WTC11 (cell line): ENCODE data around the gene RBP2. TPM values are rescaled to one million over a fixed set of nuclear protein-coding genes. Genes with fewer than 3 reads are reported as not detected.

Experiments
- ATAC-seq: fragments of 200-7000 bp; cut with Tn5 transposase; 2 replicates; pipeline ENCODE4 v1.10.0; 2021; ENCODE audit warnings: mild to moderate bottlenecking, moderate library complexity
- CTCF ChIA-PET: fragments of 300-600 bp; sonication (Branson Sonifier 250); formaldehyde crosslinking; loops from one replicate; lab custom pipeline; 2021; ENCODE audit warnings: antibody characterized with exemption; lab: Charles Lee
- POLR2A ChIA-PET: fragments of 350-600 bp; sonication (Branson Sonifier 250); formaldehyde crosslinking; loops from one replicate; lab custom pipeline; 2021; ENCODE audit warnings: antibody characterized with exemption; lab: Charles Lee
- DNase-seq: peaks from one replicate; pipeline ENCODE4 v3.0.0; 2021; ENCODE audit warnings: low spot score
- H3K27ac Mint-ChIP-seq: 2 replicates; pipeline ENCODE4 v1.8.0; 2021; ENCODE audit warnings: mixed read lengths
- H3K27me3 Mint-ChIP-seq: 2 replicates; pipeline ENCODE4 v1.8.0; 2021; ENCODE audit warnings: low read depth, mild to moderate bottlenecking, moderate library complexity, mixed read lengths
- H3K36me3 Mint-ChIP-seq: 2 replicates; pipeline ENCODE4 v1.8.0; 2021; ENCODE audit warnings: mixed read lengths
- H3K4me1 Mint-ChIP-seq: 2 replicates; pipeline ENCODE4 v1.8.0; 2022; ENCODE audit warnings: mixed read lengths
- H3K4me3 Mint-ChIP-seq: 2 replicates; pipeline ENCODE4 v1.8.0; 2021; ENCODE audit warnings: mild to moderate bottlenecking, moderate library complexity, mixed read lengths
- H3K9me3 Mint-ChIP-seq: 2 replicates; pipeline ENCODE4 v1.8.0; 2021; ENCODE audit warnings: mixed read lengths
- IRF2 ChIP-seq: sonication (generic); formaldehyde crosslinking; IDR thresholded peaks from 2 replicates; pipeline ENCODE4 v1.8.0; 2022; ENCODE audit warnings: low read depth, missing genetic modification reagents, borderline replicate concordance
- KAT7 ChIP-seq: sonication (generic); formaldehyde crosslinking; IDR thresholded peaks from 2 replicates; pipeline ENCODE4 v1.8.1; 2023; ENCODE audit warnings: missing genetic modification reagents, mild to moderate bottlenecking, borderline replicate concordance
- NFYB ChIP-seq: sonication (generic); formaldehyde crosslinking; conservative IDR thresholded peaks from 2 replicates; pipeline ENCODE4 v1.8.0; 2022; ENCODE audit warnings: low read depth, missing genetic modification reagents
- NR1H2 ChIP-seq: sonication (generic); formaldehyde crosslinking; IDR thresholded peaks from 2 replicates; pipeline ENCODE4 v1.9.0; 2021; ENCODE audit warnings: mild to moderate bottlenecking, moderate library complexity, missing genetic modification reagents
- RORB ChIP-seq: fragments of 250-450 bp; sonication (Bioruptor Pico); IDR thresholded peaks from 2 replicates; pipeline ENCODE4 v1.9.0; 2021; ENCODE audit warnings: mild to moderate bottlenecking
- SMAD4 ChIP-seq: sonication (generic); formaldehyde crosslinking; IDR thresholded peaks from 2 replicates; pipeline ENCODE4 v1.8.0; 2022; ENCODE audit warnings: mild to moderate bottlenecking, missing genetic modification reagents
- ZNF219 ChIP-seq: sonication (generic); formaldehyde crosslinking; IDR thresholded peaks from 2 replicates; pipeline ENCODE4 v1.8.0; 2023; ENCODE audit warnings: missing genetic modification reagents, mild to moderate bottlenecking, borderline replicate concordance
- total RNA-seq: library from RNA; stranded (reverse); gene quantifications from 3 replicates; pipeline ENCODE4 v1.2.3, GENCODE V29; 2021
- TF ChIP-seq, protein P1 (sequence below): sonication (generic); formaldehyde crosslinking; IDR thresholded peaks from 2 replicates; pipeline ENCODE4 v1.8.0; 2023; ENCODE audit warnings: missing genetic modification reagents
- TF ChIP-seq, protein P2 (sequence below): fragments of 250-450 bp; sonication (Bioruptor Pico); IDR thresholded peaks from 2 replicates; pipeline ENCODE4 v1.9.0; 2021; ENCODE audit warnings: moderate library complexity, mild to moderate bottlenecking, inconsistent platforms, borderline replicate concordance
- TF ChIP-seq, protein P3 (sequence below): fragments of 250-450 bp; sonication (Bioruptor Pico); IDR thresholded peaks from 2 replicates; pipeline ENCODE4 v1.8.0; 2021; ENCODE audit warnings: mild to moderate bottlenecking
- TF ChIP-seq, protein P4 (sequence below): sonication (generic); formaldehyde crosslinking; IDR thresholded peaks from 2 replicates; pipeline ENCODE4 v1.8.0; 2022; ENCODE audit warnings: mild to moderate bottlenecking, missing genetic modification reagents
- TF ChIP-seq, protein P5 (sequence below): sonication (generic); formaldehyde crosslinking; IDR thresholded peaks from 2 replicates; pipeline ENCODE4 v1.8.1; 2022; ENCODE audit warnings: low read depth, mild to moderate bottlenecking, moderate library complexity, missing genetic modification reagents, borderline replicate concordance
- TF ChIP-seq, protein P6 (sequence below): sonication (generic); formaldehyde crosslinking; IDR thresholded peaks from 2 replicates; pipeline ENCODE4 v1.8.1; 2023; ENCODE audit warnings: mild to moderate bottlenecking, missing genetic modification reagents
- TF ChIP-seq, protein P7 (sequence below): fragments of 250-450 bp; sonication (Bioruptor Pico); IDR thresholded peaks from 2 replicates; pipeline ENCODE4 v2.1.2; 2022; ENCODE audit warnings: mild to moderate bottlenecking, moderate library complexity
- TF ChIP-seq, protein P8 (sequence below): sonication (generic); formaldehyde crosslinking; conservative IDR thresholded peaks from 2 replicates; pipeline ENCODE4 v1.8.1; 2022; ENCODE audit warnings: mild to moderate bottlenecking, missing genetic modification reagents
- TF ChIP-seq, protein P9 (sequence below): sonication (generic); formaldehyde crosslinking; IDR thresholded peaks from 2 replicates; pipeline ENCODE4 v1.8.1; 2022; ENCODE audit warnings: mild to moderate bottlenecking, missing genetic modification reagents, moderate library complexity, borderline replicate concordance
- TF ChIP-seq, protein P10 (sequence below): sonication (generic); formaldehyde crosslinking; IDR thresholded peaks from 2 replicates; pipeline ENCODE4 v1.8.1; 2022; ENCODE audit warnings: low read depth, missing genetic modification reagents, borderline replicate concordance
- TF ChIP-seq, protein P11 (sequence below): sonication (generic); formaldehyde crosslinking; IDR thresholded peaks from 2 replicates; pipeline ENCODE4 v1.8.0; 2022; ENCODE audit warnings: mild to moderate bottlenecking, missing genetic modification reagents

Gene RBP2
- total RNA-seq, 1 experiment from 2014 or later: not detected

DNA sequence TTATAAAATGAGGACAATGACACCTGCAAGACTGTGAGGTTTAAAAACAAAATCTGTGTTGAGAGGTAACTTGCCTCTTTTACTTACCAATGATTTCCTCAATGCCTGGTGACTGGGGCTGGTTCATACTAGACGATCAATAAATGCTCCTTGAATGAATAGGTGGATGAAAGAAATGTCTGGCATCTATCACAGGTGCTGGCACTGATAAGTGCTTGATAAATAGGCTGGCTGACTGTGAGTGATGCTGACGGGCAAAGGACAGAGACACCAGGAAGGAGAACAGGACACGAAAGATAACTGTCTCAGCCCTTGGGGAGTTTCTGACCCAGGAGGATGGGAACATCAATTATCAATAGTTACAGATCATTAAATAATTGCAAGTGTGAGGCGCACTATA, 31.9 kb downstream of the RBP2 start:
- TF ChIP-seq, protein P1, sequence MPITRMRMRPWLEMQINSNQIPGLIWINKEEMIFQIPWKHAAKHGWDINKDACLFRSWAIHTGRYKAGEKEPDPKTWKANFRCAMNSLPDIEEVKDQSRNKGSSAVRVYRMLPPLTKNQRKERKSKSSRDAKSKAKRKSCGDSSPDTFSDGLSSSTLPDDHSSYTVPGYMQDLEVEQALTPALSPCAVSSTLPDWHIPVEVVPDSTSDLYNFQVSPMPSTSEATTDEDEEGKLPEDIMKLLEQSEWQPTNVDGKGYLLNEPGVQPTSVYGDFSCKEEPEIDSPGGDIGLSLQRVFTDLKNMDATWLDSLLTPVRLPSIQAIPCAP (CRISPR knock-in tag): no peak
- TF ChIP-seq, protein P2, sequence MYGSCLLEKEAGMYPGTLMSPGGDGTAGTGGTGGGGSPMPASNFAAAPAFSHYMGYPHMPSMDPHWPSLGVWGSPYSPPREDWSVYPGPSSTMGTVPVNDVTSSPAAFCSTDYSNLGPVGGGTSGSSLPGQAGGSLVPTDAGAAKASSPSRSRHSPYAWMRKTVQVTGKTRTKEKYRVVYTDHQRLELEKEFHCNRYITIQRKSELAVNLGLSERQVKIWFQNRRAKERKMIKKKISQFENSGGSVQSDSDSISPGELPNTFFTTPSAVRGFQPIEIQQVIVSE (CRISPR knock-in tag): no peak
- TF ChIP-seq, protein P3, sequence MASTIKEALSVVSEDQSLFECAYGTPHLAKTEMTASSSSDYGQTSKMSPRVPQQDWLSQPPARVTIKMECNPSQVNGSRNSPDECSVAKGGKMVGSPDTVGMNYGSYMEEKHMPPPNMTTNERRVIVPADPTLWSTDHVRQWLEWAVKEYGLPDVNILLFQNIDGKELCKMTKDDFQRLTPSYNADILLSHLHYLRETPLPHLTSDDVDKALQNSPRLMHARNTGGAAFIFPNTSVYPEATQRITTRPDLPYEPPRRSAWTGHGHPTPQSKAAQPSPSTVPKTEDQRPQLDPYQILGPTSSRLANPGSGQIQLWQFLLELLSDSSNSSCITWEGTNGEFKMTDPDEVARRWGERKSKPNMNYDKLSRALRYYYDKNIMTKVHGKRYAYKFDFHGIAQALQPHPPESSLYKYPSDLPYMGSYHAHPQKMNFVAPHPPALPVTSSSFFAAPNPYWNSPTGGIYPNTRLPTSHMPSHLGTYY (CRISPR knock-in tag): no peak
- TF ChIP-seq, protein P4, sequence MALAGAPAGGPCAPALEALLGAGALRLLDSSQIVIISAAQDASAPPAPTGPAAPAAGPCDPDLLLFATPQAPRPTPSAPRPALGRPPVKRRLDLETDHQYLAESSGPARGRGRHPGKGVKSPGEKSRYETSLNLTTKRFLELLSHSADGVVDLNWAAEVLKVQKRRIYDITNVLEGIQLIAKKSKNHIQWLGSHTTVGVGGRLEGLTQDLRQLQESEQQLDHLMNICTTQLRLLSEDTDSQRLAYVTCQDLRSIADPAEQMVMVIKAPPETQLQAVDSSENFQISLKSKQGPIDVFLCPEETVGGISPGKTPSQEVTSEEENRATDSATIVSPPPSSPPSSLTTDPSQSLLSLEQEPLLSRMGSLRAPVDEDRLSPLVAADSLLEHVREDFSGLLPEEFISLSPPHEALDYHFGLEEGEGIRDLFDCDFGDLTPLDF (CRISPR knock-in tag): no peak
- TF ChIP-seq, protein P5, sequence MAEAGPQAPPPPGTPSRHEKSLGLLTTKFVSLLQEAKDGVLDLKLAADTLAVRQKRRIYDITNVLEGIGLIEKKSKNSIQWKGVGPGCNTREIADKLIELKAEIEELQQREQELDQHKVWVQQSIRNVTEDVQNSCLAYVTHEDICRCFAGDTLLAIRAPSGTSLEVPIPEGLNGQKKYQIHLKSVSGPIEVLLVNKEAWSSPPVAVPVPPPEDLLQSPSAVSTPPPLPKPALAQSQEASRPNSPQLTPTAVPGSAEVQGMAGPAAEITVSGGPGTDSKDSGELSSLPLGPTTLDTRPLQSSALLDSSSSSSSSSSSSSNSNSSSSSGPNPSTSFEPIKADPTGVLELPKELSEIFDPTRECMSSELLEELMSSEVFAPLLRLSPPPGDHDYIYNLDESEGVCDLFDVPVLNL (CRISPR knock-in tag): no peak
- TF ChIP-seq, protein P6, sequence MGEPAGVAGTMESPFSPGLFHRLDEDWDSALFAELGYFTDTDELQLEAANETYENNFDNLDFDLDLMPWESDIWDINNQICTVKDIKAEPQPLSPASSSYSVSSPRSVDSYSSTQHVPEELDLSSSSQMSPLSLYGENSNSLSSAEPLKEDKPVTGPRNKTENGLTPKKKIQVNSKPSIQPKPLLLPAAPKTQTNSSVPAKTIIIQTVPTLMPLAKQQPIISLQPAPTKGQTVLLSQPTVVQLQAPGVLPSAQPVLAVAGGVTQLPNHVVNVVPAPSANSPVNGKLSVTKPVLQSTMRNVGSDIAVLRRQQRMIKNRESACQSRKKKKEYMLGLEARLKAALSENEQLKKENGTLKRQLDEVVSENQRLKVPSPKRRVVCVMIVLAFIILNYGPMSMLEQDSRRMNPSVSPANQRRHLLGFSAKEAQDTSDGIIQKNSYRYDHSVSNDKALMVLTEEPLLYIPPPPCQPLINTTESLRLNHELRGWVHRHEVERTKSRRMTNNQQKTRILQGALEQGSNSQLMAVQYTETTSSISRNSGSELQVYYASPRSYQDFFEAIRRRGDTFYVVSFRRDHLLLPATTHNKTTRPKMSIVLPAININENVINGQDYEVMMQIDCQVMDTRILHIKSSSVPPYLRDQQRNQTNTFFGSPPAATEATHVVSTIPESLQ (CRISPR knock-in tag): no peak
- ATAC-seq (no peak), DNase-seq (no peak)
- ChIA-PET POLR2A (no interaction called here), CTCF (interaction anchor here (1.2 kb wide), 1 partner anchor 16 kb away, joined by 5 read pairs; no protein-coding TSS in a partner anchor)
- Mint-ChIP-seq H3K27ac (no peak overlapping the region), H3K4me1 (peaks cover 8% of the 10 kb centered on the region), H3K36me3 (no peaks in the 10 kb centered on the region), H3K4me3 (no peak overlapping the region), H3K9me3 (no peaks in the 10 kb centered on the region), H3K27me3 (no peaks in the 10 kb centered on the region)

DNA sequence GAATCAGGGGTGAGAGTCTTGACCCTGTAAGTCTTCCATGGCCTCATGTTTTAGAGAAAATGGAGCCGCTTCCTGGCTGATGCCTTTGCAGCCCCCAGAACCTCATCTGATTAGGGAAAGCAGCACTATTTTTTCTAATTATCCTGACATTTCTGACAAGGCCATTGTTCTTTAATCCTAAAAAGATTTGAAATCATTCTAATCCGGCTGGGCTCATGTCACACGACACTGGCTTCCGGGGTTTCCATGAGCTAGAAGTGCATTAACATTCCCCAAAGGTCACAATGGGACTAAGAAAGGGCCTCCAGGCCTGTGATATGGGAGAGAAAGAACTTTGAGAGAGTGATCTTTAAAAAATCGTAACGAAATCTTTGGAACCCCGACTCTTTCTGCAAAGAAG, 33.1 kb downstream of the RBP2 start:
- H3K9me3 Mint-ChIP-seq: no peaks in the 10 kb centered on the region
- H3K27ac Mint-ChIP-seq: no peak overlapping the region
- ATAC-seq: no peak
- no peak overlapping the region for H3K4me3 Mint-ChIP-seq
- H3K36me3 Mint-ChIP-seq: no peaks in the 10 kb centered on the region
- H3K27me3 Mint-ChIP-seq: no peaks in the 10 kb centered on the region
- no peak for DNase-seq
- ChIA-PET POLR2A (no interaction called here), CTCF (interaction anchor here (0.9 kb wide), 1 partner anchor 15 kb away, joined by 3 read pairs; no protein-coding TSS in a partner anchor)
- H3K4me1 Mint-ChIP-seq: peaks cover 8% of the 10 kb centered on the region
- TF ChIP-seq SMAD4 (CRISPR knock-in tag): no peak
- no peak for TF ChIP-seq RORB (CRISPR knock-in tag)
- TF ChIP-seq IRF2 (CRISPR knock-in tag): no peak
- TF ChIP-seq, protein P2 (CRISPR knock-in tag): no peak
- no peak for TF ChIP-seq KAT7 (CRISPR knock-in tag)
- TF ChIP-seq NFYB: no peak
- no peak for TF ChIP-seq NR1H2
- TF ChIP-seq, protein P7, sequence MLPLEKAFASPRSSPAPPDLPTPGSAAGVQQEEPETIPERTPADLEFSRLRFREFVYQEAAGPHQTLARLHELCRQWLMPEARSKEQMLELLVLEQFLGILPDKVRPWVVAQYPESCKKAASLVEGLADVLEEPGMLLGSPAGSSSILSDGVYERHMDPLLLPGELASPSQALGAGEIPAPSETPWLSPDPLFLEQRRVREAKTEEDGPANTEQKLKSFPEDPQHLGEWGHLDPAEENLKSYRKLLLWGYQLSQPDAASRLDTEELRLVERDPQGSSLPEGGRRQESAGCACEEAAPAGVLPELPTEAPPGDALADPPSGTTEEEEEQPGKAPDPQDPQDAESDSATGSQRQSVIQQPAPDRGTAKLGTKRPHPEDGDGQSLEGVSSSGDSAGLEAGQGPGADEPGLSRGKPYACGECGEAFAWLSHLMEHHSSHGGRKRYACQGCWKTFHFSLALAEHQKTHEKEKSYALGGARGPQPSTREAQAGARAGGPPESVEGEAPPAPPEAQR (CRISPR knock-in tag): no peak
- TF ChIP-seq, protein P8, sequence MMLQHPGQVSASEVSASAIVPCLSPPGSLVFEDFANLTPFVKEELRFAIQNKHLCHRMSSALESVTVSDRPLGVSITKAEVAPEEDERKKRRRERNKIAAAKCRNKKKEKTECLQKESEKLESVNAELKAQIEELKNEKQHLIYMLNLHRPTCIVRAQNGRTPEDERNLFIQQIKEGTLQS (CRISPR knock-in tag): no peak
- TF ChIP-seq, protein P9, sequence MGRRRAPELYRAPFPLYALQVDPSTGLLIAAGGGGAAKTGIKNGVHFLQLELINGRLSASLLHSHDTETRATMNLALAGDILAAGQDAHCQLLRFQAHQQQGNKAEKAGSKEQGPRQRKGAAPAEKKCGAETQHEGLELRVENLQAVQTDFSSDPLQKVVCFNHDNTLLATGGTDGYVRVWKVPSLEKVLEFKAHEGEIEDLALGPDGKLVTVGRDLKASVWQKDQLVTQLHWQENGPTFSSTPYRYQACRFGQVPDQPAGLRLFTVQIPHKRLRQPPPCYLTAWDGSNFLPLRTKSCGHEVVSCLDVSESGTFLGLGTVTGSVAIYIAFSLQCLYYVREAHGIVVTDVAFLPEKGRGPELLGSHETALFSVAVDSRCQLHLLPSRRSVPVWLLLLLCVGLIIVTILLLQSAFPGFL (CRISPR knock-in tag): no peak
- TF ChIP-seq, protein P10, sequence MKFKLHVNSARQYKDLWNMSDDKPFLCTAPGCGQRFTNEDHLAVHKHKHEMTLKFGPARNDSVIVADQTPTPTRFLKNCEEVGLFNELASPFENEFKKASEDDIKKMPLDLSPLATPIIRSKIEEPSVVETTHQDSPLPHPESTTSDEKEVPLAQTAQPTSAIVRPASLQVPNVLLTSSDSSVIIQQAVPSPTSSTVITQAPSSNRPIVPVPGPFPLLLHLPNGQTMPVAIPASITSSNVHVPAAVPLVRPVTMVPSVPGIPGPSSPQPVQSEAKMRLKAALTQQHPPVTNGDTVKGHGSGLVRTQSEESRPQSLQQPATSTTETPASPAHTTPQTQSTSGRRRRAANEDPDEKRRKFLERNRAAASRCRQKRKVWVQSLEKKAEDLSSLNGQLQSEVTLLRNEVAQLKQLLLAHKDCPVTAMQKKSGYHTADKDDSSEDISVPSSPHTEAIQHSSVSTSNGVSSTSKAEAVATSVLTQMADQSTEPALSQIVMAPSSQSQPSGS (CRISPR knock-in tag): no peak
- TF ChIP-seq ZNF219 (CRISPR knock-in tag): no peak
- TF ChIP-seq, protein P4 (CRISPR knock-in tag): no peak
- TF ChIP-seq, protein P11, sequence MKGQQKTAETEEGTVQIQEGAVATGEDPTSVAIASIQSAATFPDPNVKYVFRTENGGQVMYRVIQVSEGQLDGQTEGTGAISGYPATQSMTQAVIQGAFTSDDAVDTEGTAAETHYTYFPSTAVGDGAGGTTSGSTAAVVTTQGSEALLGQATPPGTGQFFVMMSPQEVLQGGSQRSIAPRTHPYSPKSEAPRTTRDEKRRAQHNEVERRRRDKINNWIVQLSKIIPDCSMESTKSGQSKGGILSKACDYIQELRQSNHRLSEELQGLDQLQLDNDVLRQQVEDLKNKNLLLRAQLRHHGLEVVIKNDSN (CRISPR knock-in tag): no peak
